C4-2B (cell line): ENCODE measurements around the gene UBE2E2.

Source experiments
- ZFX ChIP-seq: fragments of 450-650 bp; IDR thresholded peaks from 2 replicates; pipeline ENCODE4 v1.6.1; 2017
- TF ChIP-seq, protein P1 (sequence below): fragments of 450-650 bp; conservative IDR thresholded peaks from 2 replicates; pipeline ENCODE4 v1.5.1; 2017; ENCODE audit warnings: mild to moderate bottlenecking

- TF ChIP-seq, protein P1, sequence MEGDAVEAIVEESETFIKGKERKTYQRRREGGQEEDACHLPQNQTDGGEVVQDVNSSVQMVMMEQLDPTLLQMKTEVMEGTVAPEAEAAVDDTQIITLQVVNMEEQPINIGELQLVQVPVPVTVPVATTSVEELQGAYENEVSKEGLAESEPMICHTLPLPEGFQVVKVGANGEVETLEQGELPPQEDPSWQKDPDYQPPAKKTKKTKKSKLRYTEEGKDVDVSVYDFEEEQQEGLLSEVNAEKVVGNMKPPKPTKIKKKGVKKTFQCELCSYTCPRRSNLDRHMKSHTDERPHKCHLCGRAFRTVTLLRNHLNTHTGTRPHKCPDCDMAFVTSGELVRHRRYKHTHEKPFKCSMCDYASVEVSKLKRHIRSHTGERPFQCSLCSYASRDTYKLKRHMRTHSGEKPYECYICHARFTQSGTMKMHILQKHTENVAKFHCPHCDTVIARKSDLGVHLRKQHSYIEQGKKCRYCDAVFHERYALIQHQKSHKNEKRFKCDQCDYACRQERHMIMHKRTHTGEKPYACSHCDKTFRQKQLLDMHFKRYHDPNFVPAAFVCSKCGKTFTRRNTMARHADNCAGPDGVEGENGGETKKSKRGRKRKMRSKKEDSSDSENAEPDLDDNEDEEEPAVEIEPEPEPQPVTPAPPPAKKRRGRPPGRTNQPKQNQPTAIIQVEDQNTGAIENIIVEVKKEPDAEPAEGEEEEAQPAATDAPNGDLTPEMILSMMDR = no peak
- no peak for TF ChIP-seq ZFX
These were observed 33.6 kb upstream of the UBE2E2 start for GRCh38 chr3:23169551-23169950.
